ENCODE data around the gene SVOP.
A peak's percentile ranks its signal among the peaks of the same experiment; 100 is the strongest.

SVOP gene

DNA sequence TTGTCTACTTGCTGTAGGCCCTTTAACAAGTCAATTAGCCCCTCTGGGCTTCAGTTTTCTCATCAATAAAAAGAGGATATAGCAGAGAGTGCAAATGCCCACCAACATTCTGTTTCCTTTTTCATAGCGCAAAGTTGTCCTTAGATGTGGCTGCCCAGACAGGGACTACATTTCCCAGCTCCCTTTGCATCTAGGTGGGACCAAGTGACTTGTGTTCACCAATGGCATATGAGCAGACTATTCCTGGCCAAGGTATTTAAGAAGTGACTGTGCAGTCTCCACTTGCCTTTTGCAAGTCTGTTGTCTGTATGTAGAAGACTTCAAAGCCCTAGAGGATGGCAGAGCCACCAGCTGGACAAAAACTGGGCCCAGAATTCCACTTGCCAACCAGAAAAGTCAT lies 81.3 kb downstream of the SVOP start:
- Histone ChIP-seq H3K9me3 (ENCODE audit: control insufficient read depth in 2 of 2, low read length in 2 of 2) (no peaks in the 10 kb centered on the region), H3K4me3 (ENCODE audit: low read length in 2 of 2) (no peak overlapping the region), H3K36me3 (ENCODE audit: control insufficient read depth in 2 of 2, insufficient read depth in 2 of 2, low read length in 2 of 2) (no peaks in the 10 kb centered on the region), H3K9ac (ENCODE audit: low read depth in 1 of 2, low read length in 2 of 2) (no peak overlapping the region), H3K4me1 (ENCODE audit: control insufficient read depth in 2 of 2, insufficient read depth in 2 of 2, low read length in 2 of 2) (peaks cover 6 to 7% of the 10 kb centered on the region in 2 donors), H3K27me3 (ENCODE audit: control insufficient read depth in 2 of 2, insufficient read depth in 2 of 2, low read length in 2 of 2) (no peaks in the 10 kb centered on the region), H3K27ac (ENCODE audit: low read depth in 2 of 2, low read length in 2 of 2) (no peak overlapping the region)

DNA sequence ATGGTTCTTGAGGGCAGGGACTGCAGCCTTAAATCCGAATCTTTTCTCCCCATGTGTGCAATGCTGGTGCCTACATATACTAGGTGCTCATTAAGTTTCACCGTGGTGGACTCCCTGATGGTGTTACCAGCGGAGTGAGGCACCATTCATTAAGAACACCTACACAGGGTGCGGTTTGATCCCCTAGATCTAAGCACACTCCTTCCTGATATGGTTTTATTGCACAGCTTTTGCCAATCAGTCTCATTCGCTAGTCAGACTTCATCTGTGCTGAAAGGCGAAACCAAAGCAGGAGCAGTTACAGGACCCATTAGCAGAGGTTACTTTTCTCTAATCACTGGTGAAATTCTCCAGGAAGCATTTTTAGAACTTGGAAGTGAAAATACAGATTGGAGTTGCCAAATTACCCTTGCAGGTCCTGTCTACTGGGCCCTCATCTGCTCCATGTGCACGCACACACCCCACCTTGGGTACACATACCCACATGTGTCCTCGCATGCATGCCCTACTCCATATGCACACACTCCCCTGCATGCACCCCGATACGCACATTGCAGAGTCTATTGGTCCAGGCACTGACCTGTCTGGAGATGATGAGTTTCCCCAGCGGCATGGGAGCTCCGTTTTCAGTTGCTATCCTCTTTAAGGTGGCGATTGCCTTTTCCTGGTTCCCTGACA lies 82.5 kb downstream of the SVOP start:
- H3K4me3 ChIP-seq (ENCODE audit: low read length in 2 of 2): no peak overlapping the region
- H3K27me3 ChIP-seq (ENCODE audit: control insufficient read depth in 2 of 2, insufficient read depth in 2 of 2, low read length in 2 of 2): no peaks in the 10 kb centered on the region
- no peaks in the 10 kb centered on the region for H3K9me3 ChIP-seq (ENCODE audit: control insufficient read depth in 2 of 2, low read length in 2 of 2)
- H3K36me3 ChIP-seq (ENCODE audit: control insufficient read depth in 2 of 2, insufficient read depth in 2 of 2, low read length in 2 of 2): no peaks in the 10 kb centered on the region
- H3K27ac ChIP-seq (ENCODE audit: low read depth in 2 of 2, low read length in 2 of 2): no peak overlapping the region
- peaks cover 6 to 7% of the 10 kb centered on the region in 2 donors for H3K4me1 ChIP-seq (ENCODE audit: control insufficient read depth in 2 of 2, insufficient read depth in 2 of 2, low read length in 2 of 2)
- H3K9ac ChIP-seq (ENCODE audit: low read depth in 1 of 2, low read length in 2 of 2): no peak overlapping the region

DNA sequence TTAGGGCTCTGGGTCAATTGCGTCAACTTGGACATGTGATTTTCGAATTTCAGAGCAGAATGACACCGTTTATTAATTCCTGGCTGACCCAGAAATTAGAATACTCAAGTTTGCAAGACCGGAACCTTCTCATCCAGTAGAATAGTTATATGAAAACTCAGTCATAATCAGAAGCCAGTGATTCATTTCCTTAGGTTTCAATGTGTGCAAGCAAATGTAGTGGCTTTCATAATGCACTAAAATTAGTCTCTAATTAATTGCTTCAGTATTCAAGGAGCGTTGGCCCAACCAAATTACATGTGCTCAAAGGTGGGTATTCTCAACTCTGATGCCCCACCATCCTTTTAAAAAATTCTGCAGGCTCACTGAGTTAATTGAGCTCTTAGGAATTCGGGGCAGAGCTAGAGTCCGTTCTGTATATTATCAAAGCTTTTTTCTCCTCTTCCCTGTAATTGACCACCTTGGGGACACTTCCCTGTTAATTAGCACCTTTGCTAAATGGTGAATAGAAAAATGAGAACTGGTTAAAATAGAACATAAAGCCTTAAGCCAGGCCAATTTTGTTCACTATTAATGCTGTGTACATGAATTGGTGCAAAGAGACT lies 85.6 kb downstream of the SVOP start:
- no peak overlapping the region for H3K9ac ChIP-seq (ENCODE audit: low read depth in 1 of 2, low read length in 2 of 2)
- no peak overlapping the region for H3K27ac ChIP-seq (ENCODE audit: low read depth in 2 of 2, low read length in 2 of 2)
- H3K9me3 ChIP-seq (ENCODE audit: control insufficient read depth in 2 of 2, low read length in 2 of 2): no peaks in the 10 kb centered on the region
- H3K4me3 ChIP-seq (ENCODE audit: low read length in 2 of 2): no peak overlapping the region
- H3K4me1 ChIP-seq (ENCODE audit: control insufficient read depth in 2 of 2, insufficient read depth in 2 of 2, low read length in 2 of 2): peaks cover 6 to 9% of the 10 kb centered on the region in 2 donors
- no peaks in the 10 kb centered on the region for H3K27me3 ChIP-seq (ENCODE audit: control insufficient read depth in 2 of 2, insufficient read depth in 2 of 2, low read length in 2 of 2)
- H3K36me3 ChIP-seq (ENCODE audit: control insufficient read depth in 2 of 2, insufficient read depth in 2 of 2, low read length in 2 of 2): no peaks in the 10 kb centered on the region

DNA sequence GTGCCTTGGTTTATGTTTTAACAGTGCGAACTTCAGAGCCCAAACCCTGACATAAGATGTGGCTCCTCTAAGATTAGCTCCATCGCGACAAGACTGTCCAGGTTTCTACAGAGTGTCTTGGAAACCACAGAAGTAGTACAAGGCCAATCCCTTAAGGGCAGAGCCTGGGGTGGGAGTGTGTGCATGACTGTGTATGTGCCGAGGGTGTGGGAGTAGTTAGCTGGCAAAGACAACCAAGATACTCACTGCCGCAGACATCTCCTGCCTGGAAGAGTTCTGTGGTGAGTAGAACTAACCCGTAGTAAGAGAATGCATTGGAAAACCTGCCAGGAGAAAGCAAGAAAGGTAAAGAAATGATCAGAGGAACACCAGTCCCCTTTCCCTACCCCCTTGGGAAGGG lies 86.9 kb downstream of the SVOP start:
- Histone ChIP-seq H3K9ac (ENCODE audit: low read depth in 1 of 2, low read length in 2 of 2) (no peak overlapping the region), H3K36me3 (ENCODE audit: control insufficient read depth in 2 of 2, insufficient read depth in 2 of 2, low read length in 2 of 2) (no peaks in the 10 kb centered on the region), H3K4me3 (ENCODE audit: low read length in 2 of 2) (no peak overlapping the region), H3K4me1 (ENCODE audit: control insufficient read depth in 2 of 2, insufficient read depth in 2 of 2, low read length in 2 of 2) (peaks cover 14 to 15% of the 10 kb centered on the region in 2 donors), H3K27ac (ENCODE audit: low read depth in 2 of 2, low read length in 2 of 2) (no peak overlapping the region), H3K27me3 (ENCODE audit: control insufficient read depth in 2 of 2, insufficient read depth in 2 of 2, low read length in 2 of 2) (no peaks in the 10 kb centered on the region), H3K9me3 (ENCODE audit: control insufficient read depth in 2 of 2, low read length in 2 of 2) (no peaks in the 10 kb centered on the region)

DNA sequence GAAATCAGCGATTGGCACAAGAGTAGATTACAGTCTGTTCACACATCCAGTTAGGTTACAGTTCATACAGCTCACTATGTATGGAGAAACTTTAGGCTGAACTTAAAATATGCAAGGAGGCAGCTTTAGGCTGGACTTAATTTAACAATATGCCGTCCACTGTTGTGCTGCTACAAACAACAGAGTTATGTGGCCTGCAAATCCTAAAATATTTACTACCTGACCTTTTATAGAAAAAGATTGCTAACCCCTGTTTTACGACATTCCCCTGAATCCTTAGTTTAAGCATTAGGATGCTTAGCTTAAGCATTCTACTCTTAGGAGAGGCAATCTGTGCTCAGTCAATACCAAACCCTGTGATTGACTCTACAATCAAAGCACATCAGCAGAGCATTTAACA lies 90.1 kb downstream of the SVOP start:
- Histone ChIP-seq H3K27me3 (ENCODE audit: control insufficient read depth in 2 of 2, insufficient read depth in 2 of 2, low read length in 2 of 2) (no peaks in the 10 kb centered on the region), H3K36me3 (ENCODE audit: control insufficient read depth in 2 of 2, insufficient read depth in 2 of 2, low read length in 2 of 2) (no peaks in the 10 kb centered on the region), H3K27ac (ENCODE audit: low read depth in 2 of 2, low read length in 2 of 2) (no peak overlapping the region), H3K9ac (ENCODE audit: low read depth in 1 of 2, low read length in 2 of 2) (no peak overlapping the region), H3K9me3 (ENCODE audit: control insufficient read depth in 2 of 2, low read length in 2 of 2) (no peaks in the 10 kb centered on the region), H3K4me1 (ENCODE audit: control insufficient read depth in 2 of 2, insufficient read depth in 2 of 2, low read length in 2 of 2) (peaks cover 8 to 12% of the 10 kb centered on the region in 2 donors), H3K4me3 (ENCODE audit: low read length in 2 of 2) (peak overlapping the region in 1 of 2 donors; percentile 37)

DNA sequence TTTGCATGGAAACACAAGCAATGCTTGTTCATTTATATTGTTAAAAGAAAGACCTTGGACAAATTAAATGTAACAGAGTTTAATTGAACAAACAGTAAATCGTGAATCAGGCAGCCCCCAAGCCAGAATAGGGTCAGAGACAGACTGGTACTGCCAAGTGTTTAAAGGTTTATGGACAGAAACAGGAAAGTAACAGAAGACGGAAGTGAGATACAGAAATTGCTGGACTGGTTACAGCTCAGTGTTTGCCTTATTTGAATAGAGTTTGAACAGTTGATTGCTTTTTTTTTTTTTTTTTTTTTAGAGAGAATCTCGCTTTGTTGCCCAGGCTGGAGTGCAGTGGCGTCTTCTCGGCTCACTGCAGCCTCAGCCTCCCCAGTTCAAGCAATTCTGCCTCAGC lies 90.7 kb downstream of the SVOP start:
- no peaks in the 10 kb centered on the region for H3K9me3 ChIP-seq (ENCODE audit: control insufficient read depth in 2 of 2, low read length in 2 of 2)
- H3K36me3 ChIP-seq (ENCODE audit: control insufficient read depth in 2 of 2, insufficient read depth in 2 of 2, low read length in 2 of 2): no peaks in the 10 kb centered on the region
- peak overlapping the region; percentile 48 to 65 for H3K27ac ChIP-seq (ENCODE audit: low read depth in 2 of 2, low read length in 2 of 2)
- peak overlapping the region in 1 of 2 donors; percentile 37 for H3K4me3 ChIP-seq (ENCODE audit: low read length in 2 of 2)
- H3K27me3 ChIP-seq (ENCODE audit: control insufficient read depth in 2 of 2, insufficient read depth in 2 of 2, low read length in 2 of 2): no peaks in the 10 kb centered on the region
- H3K4me1 ChIP-seq (ENCODE audit: control insufficient read depth in 2 of 2, insufficient read depth in 2 of 2, low read length in 2 of 2): peaks cover 8 to 12% of the 10 kb centered on the region in 2 donors
- peak overlapping the region in 1 of 2 donors; percentile 35 for H3K9ac ChIP-seq (ENCODE audit: low read depth in 1 of 2, low read length in 2 of 2)

DNA sequence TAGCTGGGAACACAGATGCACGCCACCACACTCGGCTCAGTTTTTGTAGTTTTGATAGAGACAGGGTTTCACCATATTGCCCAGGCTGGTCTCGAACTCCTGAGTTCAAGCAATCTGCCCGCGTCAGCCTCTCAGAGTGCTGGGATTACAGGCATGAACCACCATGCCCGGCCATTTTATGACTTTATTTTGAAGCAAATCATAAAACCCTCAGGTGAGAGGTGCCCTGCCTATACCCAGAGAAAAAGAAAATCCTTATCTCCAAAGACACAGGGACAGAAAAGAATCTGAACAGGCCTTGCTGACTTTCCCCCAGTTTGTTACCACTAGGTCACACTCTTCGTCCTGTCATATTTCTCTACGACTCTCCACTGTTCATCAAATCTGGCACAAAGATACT lies 92.2 kb downstream of the SVOP start:
- Histone ChIP-seq H3K27me3 (ENCODE audit: control insufficient read depth in 2 of 2, insufficient read depth in 2 of 2, low read length in 2 of 2) (no peaks in the 10 kb centered on the region), H3K9ac (ENCODE audit: low read depth in 1 of 2, low read length in 2 of 2) (no peak overlapping the region), H3K9me3 (ENCODE audit: control insufficient read depth in 2 of 2, low read length in 2 of 2) (no peaks in the 10 kb centered on the region), H3K4me1 (ENCODE audit: control insufficient read depth in 2 of 2, insufficient read depth in 2 of 2, low read length in 2 of 2) (peaks cover 8 to 12% of the 10 kb centered on the region in 2 donors), H3K4me3 (ENCODE audit: low read length in 2 of 2) (no peak overlapping the region), H3K27ac (ENCODE audit: low read depth in 2 of 2, low read length in 2 of 2) (no peak overlapping the region), H3K36me3 (ENCODE audit: control insufficient read depth in 2 of 2, insufficient read depth in 2 of 2, low read length in 2 of 2) (no peaks in the 10 kb centered on the region)

DNA sequence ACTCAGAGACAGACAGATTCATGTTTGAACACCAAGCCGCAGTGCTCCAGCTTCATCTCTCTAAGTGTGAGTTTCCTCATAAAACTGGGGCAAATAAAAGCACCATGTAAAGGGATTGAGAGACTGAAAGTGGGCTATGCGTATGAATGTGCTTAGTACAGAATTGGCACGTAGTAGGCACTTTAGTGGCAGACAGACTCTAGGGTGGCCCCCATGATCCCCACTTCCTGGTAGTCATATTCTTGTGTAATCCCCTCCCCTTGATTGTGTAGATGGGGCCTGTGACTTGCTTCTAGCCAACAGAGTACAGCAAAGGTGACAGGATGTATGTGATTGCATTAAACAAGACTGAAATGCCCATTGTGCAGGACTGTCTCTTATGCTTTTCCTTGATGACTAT lies 98.0 kb downstream of the SVOP start:
- Histone ChIP-seq H3K9ac (ENCODE audit: low read depth in 1 of 2, low read length in 2 of 2) (no peak overlapping the region), H3K27me3 (ENCODE audit: control insufficient read depth in 2 of 2, insufficient read depth in 2 of 2, low read length in 2 of 2) (no peaks in the 10 kb centered on the region), H3K4me3 (ENCODE audit: low read length in 2 of 2) (no peak overlapping the region), H3K27ac (ENCODE audit: low read depth in 2 of 2, low read length in 2 of 2) (no peak overlapping the region), H3K36me3 (ENCODE audit: control insufficient read depth in 2 of 2, insufficient read depth in 2 of 2, low read length in 2 of 2) (no peaks in the 10 kb centered on the region), H3K4me1 (ENCODE audit: control insufficient read depth in 2 of 2, insufficient read depth in 2 of 2, low read length in 2 of 2) (no peaks in the 10 kb centered on the region), H3K9me3 (ENCODE audit: control insufficient read depth in 2 of 2, low read length in 2 of 2) (no peaks in the 10 kb centered on the region)

DNA sequence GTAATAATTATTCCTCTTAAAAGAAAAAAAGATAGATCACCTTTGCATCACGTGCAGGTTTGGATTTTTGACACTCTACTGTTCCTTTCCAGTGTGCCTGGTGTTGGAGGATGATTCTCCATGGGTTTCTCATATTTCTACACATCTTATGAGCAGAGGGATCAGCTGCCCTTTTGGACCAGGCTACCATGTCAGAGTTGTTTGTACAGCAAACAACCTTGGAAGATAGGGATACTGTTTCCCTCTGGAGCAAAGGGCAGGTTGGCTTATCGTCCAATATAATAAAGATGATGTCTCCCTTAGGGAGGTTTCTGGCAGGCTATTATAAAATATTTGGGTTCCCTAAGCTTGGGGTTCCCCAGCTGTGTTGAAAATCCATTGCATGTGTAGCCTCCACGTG lies 98.9 kb downstream of the SVOP start:
- Histone ChIP-seq H3K4me3 (ENCODE audit: low read length in 2 of 2) (no peak overlapping the region), H3K27ac (ENCODE audit: low read depth in 2 of 2, low read length in 2 of 2) (no peak overlapping the region), H3K9ac (ENCODE audit: low read depth in 1 of 2, low read length in 2 of 2) (no peak overlapping the region), H3K36me3 (ENCODE audit: control insufficient read depth in 2 of 2, insufficient read depth in 2 of 2, low read length in 2 of 2) (no peaks in the 10 kb centered on the region), H3K9me3 (ENCODE audit: control insufficient read depth in 2 of 2, low read length in 2 of 2) (no peaks in the 10 kb centered on the region), H3K4me1 (ENCODE audit: control insufficient read depth in 2 of 2, insufficient read depth in 2 of 2, low read length in 2 of 2) (no peaks in the 10 kb centered on the region), H3K27me3 (ENCODE audit: control insufficient read depth in 2 of 2, insufficient read depth in 2 of 2, low read length in 2 of 2) (no peaks in the 10 kb centered on the region)

DNA sequence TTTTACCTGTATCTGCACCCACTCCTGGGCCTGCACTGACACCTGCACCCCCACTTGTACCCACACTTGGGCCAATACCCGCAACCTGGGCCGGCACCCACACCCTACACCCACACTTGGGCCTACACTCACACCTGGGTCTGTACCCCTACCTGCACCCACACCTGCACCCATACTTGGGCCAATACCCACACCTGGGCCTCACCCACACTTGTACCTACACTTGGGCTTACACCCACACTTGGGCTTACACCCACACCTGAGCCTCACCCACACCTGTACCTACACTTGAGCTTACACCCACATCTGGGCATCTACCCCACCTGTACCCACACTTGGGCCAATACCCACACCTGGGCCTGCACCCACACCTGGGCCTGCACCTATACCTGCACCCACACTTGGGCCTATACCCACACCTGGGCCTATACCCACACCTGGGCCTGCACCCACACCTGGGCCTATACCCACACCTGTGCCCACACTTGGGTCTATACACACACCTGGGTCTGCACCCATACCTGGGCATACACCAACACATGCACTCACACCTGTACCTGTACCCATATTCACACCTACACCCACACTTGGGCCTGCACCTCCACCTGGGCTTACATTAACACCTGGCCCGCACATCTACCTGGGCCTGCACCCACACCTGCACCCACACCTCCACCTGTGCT lies 101.8 kb downstream of the SVOP start:
- H3K9me3 ChIP-seq (ENCODE audit: control insufficient read depth in 2 of 2, low read length in 2 of 2): no peaks in the 10 kb centered on the region
- H3K27ac ChIP-seq (ENCODE audit: low read depth in 2 of 2, low read length in 2 of 2): no peak overlapping the region
- no peaks in the 10 kb centered on the region for H3K27me3 ChIP-seq (ENCODE audit: control insufficient read depth in 2 of 2, insufficient read depth in 2 of 2, low read length in 2 of 2)
- no peaks in the 10 kb centered on the region for H3K4me1 ChIP-seq (ENCODE audit: control insufficient read depth in 2 of 2, insufficient read depth in 2 of 2, low read length in 2 of 2)
- no peak overlapping the region for H3K4me3 ChIP-seq (ENCODE audit: low read length in 2 of 2)
- no peak overlapping the region for H3K9ac ChIP-seq (ENCODE audit: low read depth in 1 of 2, low read length in 2 of 2)
- no peaks in the 10 kb centered on the region for H3K36me3 ChIP-seq (ENCODE audit: control insufficient read depth in 2 of 2, insufficient read depth in 2 of 2, low read length in 2 of 2)
